A673 (cell line): ENCODE data around the gene BACH2. TPM values are rescaled to one million over a fixed set of nuclear protein-coding genes. Genes with fewer than 3 reads are reported as not detected.
A peak's percentile ranks its signal among the peaks of the same experiment; 100 is the strongest.

ENCODE experiments used
- BruUV-seq: library from RNA; stranded (reverse); fragments of 400-500 nt; replicated peaks from 2 replicates; lab custom pipeline; 2021; lab: Mats Ljungman, UMichigan
- CTCF ChIA-PET: fragments of 300-600 bp; sonication (Branson Sonifier 250); formaldehyde crosslinking; loops from one replicate; lab custom pipeline; 2022; ENCODE audit warnings: antibody characterized with exemption; lab: Charles Lee
- POLR2A ChIA-PET: fragments of 300-600 bp; sonication (Branson Sonifier 250); formaldehyde crosslinking; loops from one replicate; lab custom pipeline; 2022; ENCODE audit warnings: antibody characterized with exemption; ENCODE audit not compliant: low non-redundant PET; lab: Charles Lee
- DNase-seq: peaks from one replicate; pipeline ENCODE4 v3.0.0-alpha.2; 2015; ENCODE audit warnings: low spot score
- H3K27ac ChIP-seq: fragments of 200-600 bp; sonication (generic); 2 replicates; pipeline ENCODE4 v1.5.1; 2016; ENCODE audit warnings: mixed run types, low read depth, mild to moderate bottlenecking, mixed read lengths, antibody characterized with exemption, low read length; ENCODE audit not compliant: poor library complexity, severe bottlenecking
- H3K27me3 ChIP-seq: fragments of 200-600 bp; sonication (generic); replicated peaks from 2 replicates; pipeline ENCODE4 v1.6.1; 2017; ENCODE audit warnings: mixed run types, low read depth, mild to moderate bottlenecking, mixed read lengths, antibody characterized with exemption, low read length; ENCODE audit not compliant: insufficient read depth, poor library complexity
- H3K36me3 ChIP-seq: fragments of 200-600 bp; sonication (generic); 2 replicates; pipeline ENCODE4 v1.6.1; 2016; ENCODE audit warnings: mixed run types, mild to moderate bottlenecking, mixed read lengths, antibody characterized with exemption, low read length; ENCODE audit not compliant: insufficient read depth, poor library complexity, severe bottlenecking
- H3K4me1 ChIP-seq: fragments of 200-600 bp; sonication (generic); 2 replicates; pipeline ENCODE4 v1.6.1; 2017; ENCODE audit warnings: mixed run types, mild to moderate bottlenecking, mixed read lengths, antibody characterized with exemption, low read length; ENCODE audit not compliant: insufficient read depth, poor library complexity, severe bottlenecking
- H3K4me3 ChIP-seq: fragments of 200-600 bp; sonication (generic); 2 replicates; pipeline ENCODE4 v1.5.1; 2016; ENCODE audit warnings: low read depth, mixed run types, mild to moderate bottlenecking, mixed read lengths, low read length; ENCODE audit not compliant: poor library complexity, severe bottlenecking
- H3K9me3 ChIP-seq: fragments of 200-600 bp; sonication (generic); 2 replicates; pipeline ENCODE4 v1.6.1; 2016; ENCODE audit warnings: mixed run types, low read depth, mild to moderate bottlenecking, mixed read lengths, antibody characterized with exemption, low read length; ENCODE audit not compliant: poor library complexity, severe bottlenecking
- CTCF ChIP-seq: fragments of 300-800, 200-600 bp; sonication (generic); conservative IDR thresholded peaks from 2 replicates; pipeline ENCODE4 v1.5.1; 2017; ENCODE audit warnings: low read depth, mild to moderate bottlenecking, antibody characterized with exemption, low read length, moderate library complexity, mixed read lengths
- EZH2 ChIP-seq: fragments of 200-600 bp; sonication (generic); IDR thresholded peaks from 2 replicates; pipeline ENCODE4 v1.6.1; 2017; ENCODE audit warnings: borderline replicate concordance, low read depth, mild to moderate bottlenecking, mixed read lengths, antibody characterized with exemption, low read length; ENCODE audit not compliant: poor library complexity, severe bottlenecking
- intact Hi-C: fragments of 100-400 bp; cut with micrococcal nuclease; formaldehyde crosslinking; loops from one replicate; pipeline ENCODE4 v1.10.0; 2022; ENCODE audit not compliant: unreplicated experiment
- total RNA-seq: library from RNA; stranded (reverse); gene quantifications from 2 replicates; pipeline ENCODE4 v1.2.3, GENCODE V29; 2021

BACH2 gene
- total RNA-seq, 1 experiment from 2014 or later, result 0.37 TPM

DNA sequence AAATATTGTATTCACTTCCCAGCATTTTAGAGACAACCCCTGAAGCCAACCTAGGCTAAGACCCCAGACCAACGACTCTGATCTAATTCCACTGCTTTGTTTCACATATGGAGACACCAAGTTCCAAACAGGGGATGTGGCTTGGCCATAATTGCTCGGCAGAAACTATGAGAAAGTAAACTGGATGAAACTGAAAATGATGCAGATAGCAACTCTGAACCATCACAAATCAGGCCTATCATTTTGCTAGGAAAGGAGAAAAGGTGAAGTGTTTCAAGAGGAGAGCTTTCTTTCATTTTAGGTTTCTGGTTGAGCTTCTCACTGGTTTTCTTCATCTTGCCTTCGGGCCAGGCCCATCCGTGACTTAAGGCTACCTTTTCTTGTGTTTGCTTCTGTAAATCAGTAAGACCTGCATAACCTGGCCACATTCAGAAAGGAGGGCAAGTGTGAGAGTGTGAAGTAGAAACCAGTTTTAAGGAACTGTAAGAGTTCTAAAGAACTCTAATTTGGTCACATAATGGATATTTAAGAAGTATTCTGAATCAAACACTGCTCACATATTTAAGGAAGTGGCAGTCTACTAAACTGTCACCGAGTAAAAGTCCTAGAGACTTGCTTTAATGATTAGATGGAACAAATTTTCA lies 105.8 kb downstream of the BACH2 start:
- peaks cover 16% of the 10 kb centered on the region for H3K4me1 ChIP-seq
- CTCF ChIA-PET, result no interaction called here
- no TSS peak for BruUV-seq
- no peak for DNase-seq
- no peak overlapping the region for H3K4me3 ChIP-seq
- H3K36me3 ChIP-seq, result no peaks in the 10 kb centered on the region
- no peaks in the 10 kb centered on the region for H3K9me3 ChIP-seq
- H3K27me3 ChIP-seq, result no peaks in the 10 kb centered on the region
- POLR2A ChIA-PET, result no interaction called here
- intact Hi-C loops, result no loop called here
- TF ChIP-seq EZH2 (no peak), CTCF (no peak)
- no peak overlapping the region for H3K27ac ChIP-seq

GRCh38 chr6:90190131-90190530 lies 106.5 kb downstream of the BACH2 start:
- Histone ChIP-seq H3K36me3 (no peaks in the 10 kb centered on the region), H3K27ac (no peak overlapping the region), H3K27me3 (no peaks in the 10 kb centered on the region), H3K4me1 (peaks cover 16% of the 10 kb centered on the region), H3K9me3 (no peaks in the 10 kb centered on the region), H3K4me3 (no peak overlapping the region)
- no peak for TF ChIP-seq EZH2
- TF ChIP-seq CTCF, result no peak
- CTCF ChIA-PET, result no interaction called here
- intact Hi-C loops, result no loop called here
- DNase-seq, result no peak
- no TSS peak for BruUV-seq
- POLR2A ChIA-PET, result no interaction called here

- no peak for TF ChIP-seq EZH2
- no peak for TF ChIP-seq CTCF
- peak; percentile 37 for DNase-seq
- H3K27ac ChIP-seq, result no peak overlapping the region
- CTCF ChIA-PET, result no interaction called here
- H3K9me3 ChIP-seq, result no peaks in the 10 kb centered on the region
- POLR2A ChIA-PET, result interaction anchor here (0.6 kb wide), 1 partner anchor 1011 kb away, joined by 6 read pairs; no protein-coding TSS in a partner anchor
- BruUV-seq, result no TSS peak
- peaks cover 16% of the 10 kb centered on the region for H3K4me1 ChIP-seq
- no peaks in the 10 kb centered on the region for H3K27me3 ChIP-seq
- no peak overlapping the region for H3K4me3 ChIP-seq
- intact Hi-C loops, result no loop called here
- H3K36me3 ChIP-seq, result no peaks in the 10 kb centered on the region
These were observed 109.1 kb downstream of the BACH2 start for GRCh38 chr6:90187437-90188121.
